GM21381 (cell line): ENCODE measurements around the gene SUSD5.

Experiments
- ATAC-seq: cut with Tn5 transposase; IDR thresholded peaks from one replicate; pipeline ENCODE4 v1.9.1; 2021; ENCODE audit warnings: mild to moderate bottlenecking, moderate library complexity; ENCODE audit not compliant: unreplicated experiment

Gene SUSD5

GRCh38 chr3:33218446-33219174, at the start of gene SUSD5:
SUSD5 (minus strand) TSS chr3:33218810; CDS start chr3:33218797, 13 bp downstream.
- no peak for ATAC-seq

- no peak for ATAC-seq
Measured at GRCh38 chr3:33260104-33260503, 41.5 kb upstream of the SUSD5 start.

GRCh38 chr3:33256249-33256648, 37.6 kb upstream of the SUSD5 start:
- ATAC-seq = no peak

GRCh38 chr3:33250712-33251111, 32.1 kb upstream of the SUSD5 start:
- no peak for ATAC-seq

- no peak for ATAC-seq
Measured at GRCh38 chr3:33246786-33247185, 28.2 kb upstream of the SUSD5 start.

- ATAC-seq = no peak
Measured at GRCh38 chr3:33240261-33240660, 21.7 kb upstream of the SUSD5 start.

GRCh38 chr3:33238923-33239322, 20.3 kb upstream of the SUSD5 start:
- no peak for ATAC-seq

GRCh38 chr3:33237439-33237838, 18.8 kb upstream of the SUSD5 start:
- ATAC-seq = no peak

GRCh38 chr3:33236005-33236404, 17.4 kb upstream of the SUSD5 start:
- ATAC-seq = no peak

- ATAC-seq = no peak
Measured at GRCh38 chr3:33233884-33234283, 15.3 kb upstream of the SUSD5 start.

GRCh38 chr3:33231756-33232465, 13.3 kb upstream of the SUSD5 start:
- no peak for ATAC-seq

- no peak for ATAC-seq
Measured at GRCh38 chr3:33229947-33230346, 11.3 kb upstream of the SUSD5 start.

- ATAC-seq = no peak
Measured at GRCh38 chr3:33229066-33229465, 10.5 kb upstream of the SUSD5 start.

- no peak for ATAC-seq
Measured at GRCh38 chr3:33221241-33221640, 2.6 kb upstream of the SUSD5 start.

- ATAC-seq = no peak
Measured at GRCh38 chr3:33219175-33219487, 521 bp upstream of the SUSD5 start.

GRCh38 chr3:33217866-33218445, 654 bp downstream of the SUSD5 start:
- ATAC-seq = no peak

- ATAC-seq = no peak
Measured at GRCh38 chr3:33215739-33216138, 2.9 kb downstream of the SUSD5 start.

GRCh38 chr3:33212406-33212805, 6.2 kb downstream of the SUSD5 start:
- no peak for ATAC-seq

GRCh38 chr3:33211444-33211843, 7.2 kb downstream of the SUSD5 start:
- ATAC-seq = no peak

GRCh38 chr3:33209357-33209756, 9.3 kb downstream of the SUSD5 start:
- no peak for ATAC-seq

GRCh38 chr3:33202711-33203457, 15.7 kb downstream of the SUSD5 start:
- no peak for ATAC-seq

- no peak for ATAC-seq
Measured at GRCh38 chr3:33201195-33201594, 17.4 kb downstream of the SUSD5 start.
